HepG2 (cell line): ENCODE results near the gene MACROD2. TPM values are rescaled to one million over a fixed set of nuclear protein-coding genes. Genes with fewer than 3 reads are reported as not detected.

Experiments used
- ATAC-seq: fragments of 200-7000 bp; cut with Tn5 transposase; 3 replicates; pipeline ENCODE4 v1.9.1; 2020; ENCODE audit warnings: mild to moderate bottlenecking, moderate library complexity
- BruUV-seq: library from RNA; stranded (reverse); fragments of 400-500 nt; replicated peaks from 2 replicates; lab custom pipeline; 2021; lab: Mats Ljungman, UMichigan
- CTCF ChIA-PET: fragments of 300-600 bp; formaldehyde crosslinking; extraction: SDS; loops from one replicate; lab custom pipeline; 2021; ENCODE audit warnings: low total read pairs, inconsistent platforms, low intra/inter-chr PET ratio; lab: Yijun Ruan, JAX
- POLR2A ChIA-PET: fragments of 350-600 bp; sonication (Branson Sonifier 250); formaldehyde crosslinking; loops from one replicate; lab custom pipeline; 2020; ENCODE audit warnings: antibody characterized with exemption, inconsistent platforms; lab: Yijun Ruan, JAX
- DNase-seq: peaks from one replicate; pipeline ENCODE4 v3.0.0-alpha.2; 2015; ENCODE audit warnings: low spot score
- FAIRE-seq: peaks from 3 replicates; lab custom pipeline; 2011; peaks lifted over from hg19 to GRCh38; lab: Jason Lieb, UNC
- H2AFZ ChIP-seq: one replicate; pipeline ENCODE4 v1.6.1; 2011; ENCODE audit warnings: low read length, inconsistent platforms
- H3K27ac ChIP-seq: fragments of 300-600 bp; 3 replicates; pipeline ENCODE4 v1.8.0; 2011; ENCODE audit warnings: mixed run types, mild to moderate bottlenecking, mixed read lengths, low read length, inconsistent platforms; ENCODE audit not compliant: insufficient read depth; ENCODE audit errors: extremely low read length
- H3K27me3 ChIP-seq, 2 experiments: fragments of 200-600 bp in 1 of 2; 2 replicates in 1 of 2; 3 replicates in 1 of 2; pipeline versions ENCODE4 v1.6.0 to v1.8.0; 2011; ENCODE audit warnings: low read length in 2 of 2, mild to moderate bottlenecking in 2 of 2, moderate library complexity in 2 of 2, inconsistent platforms in 1 of 2; ENCODE audit not compliant: insufficient read depth in 2 of 2, control insufficient read depth in 1 of 2
- H3K36me3 ChIP-seq, 2 experiments: fragments of 200-600 bp in 1 of 2; replicated peaks in 1 of 2; 2 replicates in 1 of 2; 3 replicates in 1 of 2; pipeline versions ENCODE4 v1.5.1 to v1.8.0; 2011; ENCODE audit warnings: low read length in 2 of 2, inconsistent platforms in 1 of 2; ENCODE audit not compliant: insufficient read depth in 2 of 2, control insufficient read depth in 1 of 2
- H3K4me1 ChIP-seq: 2 replicates; pipeline ENCODE4 v1.5.1; 2012; ENCODE audit warnings: low read length, inconsistent platforms; ENCODE audit not compliant: insufficient read depth
- H3K4me2 ChIP-seq: 2 replicates; pipeline ENCODE4 v1.6.0; 2011; ENCODE audit warnings: low read depth, low read length, inconsistent platforms
- H3K4me3 ChIP-seq, 3 experiments: fragments of 200-600 bp in 1 of 3; sonication (generic), shearing (Covaris generic) in 1 of 3; replicated peaks in 1 of 3; 2 replicates each; pipeline ENCODE4 v1.5.1; 2011 to 2016; ENCODE audit warnings: low read length in 3 of 3, inconsistent platforms in 2 of 3, low read depth in 2 of 3, mild to moderate bottlenecking in 2 of 3, control low read depth in 1 of 3, mixed read lengths in 1 of 3; ENCODE audit not compliant: insufficient read depth in 1 of 3
- H3K79me2 ChIP-seq: one replicate; pipeline ENCODE4 v1.6.1; 2011; ENCODE audit warnings: low read length, inconsistent platforms; ENCODE audit not compliant: insufficient read depth
- H3K9ac ChIP-seq: 2 replicates; pipeline ENCODE4 v1.6.0; 2011; ENCODE audit warnings: mild to moderate bottlenecking, low read depth, low read length, inconsistent platforms; ENCODE audit not compliant: insufficient read depth
- H3K9me3 ChIP-seq: 2 replicates; pipeline ENCODE4 v1.5.1; 2012; ENCODE audit warnings: mild to moderate bottlenecking, low read length
- H4K20me1 ChIP-seq: 2 replicates; pipeline ENCODE4 v1.6.0; 2011; ENCODE audit warnings: inconsistent platforms, mild to moderate bottlenecking, low read length, moderate library complexity; ENCODE audit not compliant: insufficient read depth
- ATF7 ChIP-seq, 2 experiments: fragments of 450-650 bp in 1 of 2; sonication (generic) in 1 of 2; formaldehyde crosslinking in 1 of 2; IDR thresholded peaks; 2 replicates each; pipeline versions ENCODE4 v1.4.0 to v1.6.1; 2016 to 2020; ENCODE audit warnings: antibody characterized with exemption in 1 of 2, mild to moderate bottlenecking in 1 of 2, missing genetic modification reagents in 1 of 2
- RARA ChIP-seq: IDR thresholded peaks from 2 replicates; pipeline ENCODE4 v1.6.1; 2016; ENCODE audit warnings: missing genetic modification reagents, missing compliant biosample characterization
- RBAK ChIP-seq: sonication (generic); formaldehyde crosslinking; IDR thresholded peaks from 2 replicates; pipeline ENCODE4 v1.5.1; 2020; ENCODE audit warnings: mild to moderate bottlenecking, missing genetic modification reagents
- TAF15 ChIP-seq: fragments of 200-400 bp; formaldehyde crosslinking; IDR thresholded peaks from one replicate; pipeline ENCODE4 v1.6.1; 2018; ENCODE audit warnings: mild to moderate bottlenecking, low read depth, low read length; ENCODE audit not compliant: poor library complexity, severe bottlenecking
- WGBS: methylation state at CpG from one replicate; pipeline ENCODE4 v1.1.6; 2017; ENCODE audit warnings: low lambda C conversion rate; 5-methylcytosine and 5-hydroxymethylcytosine counted together
- in situ Hi-C: cut with HindIII; loops from 2 replicates; pipeline ENCODE4 v1.10.0; 2017; ENCODE audit warnings: low pct_unique_long_range_greater_than_20kb; ENCODE audit not compliant: extremely low pct_ligation_motif_present
- intact Hi-C: fragments of 100-400 bp; cut with micrococcal nuclease; formaldehyde crosslinking; loops from one replicate; pipeline ENCODE4 v1.10.0; 2022; ENCODE audit not compliant: unreplicated experiment
- polyA plus RNA-seq, 8 experiments: library from polyadenylated mRNA; depleted of rRNA in 3 of 8; stranded (reverse) in 7 of 8; unstranded in 1 of 8; fragments of >200 nt; fragmentation: Illumina TruSeq in 4 of 8; extraction: Trizol in 4 of 8; gene quantifications; 2 replicates each; pipeline versions ENCODE4 v1.2.1 to v1.2.3, GENCODE V29; 2011 to 2016; ENCODE audit warnings: low read depth in 4 of 8, missing spikeins in 1 of 8, mixed read lengths in 1 of 8; ENCODE audit not compliant: insufficient read depth in 1 of 8
- total RNA-seq, 5 experiments: library from RNA; depleted of rRNA; stranded (reverse); fragments of >200 nt; fragmentation: Illumina TruSeq; extraction: Trizol; gene quantifications; 2 replicates each; pipeline ENCODE4 v1.2.3, GENCODE V29; 2016; ENCODE audit warnings: low read depth in 1 of 5
- TF ChIP-seq, protein P1 (sequence below): sonication (generic); formaldehyde crosslinking; IDR thresholded peaks from 2 replicates; pipeline ENCODE4 v1.4.0; 2020; ENCODE audit warnings: missing genetic modification reagents
- TF ChIP-seq, protein P2 (sequence below): sonication (generic); formaldehyde crosslinking; IDR thresholded peaks from 2 replicates; pipeline ENCODE4 v1.8.1; 2023; ENCODE audit warnings: mild to moderate bottlenecking, missing genetic modification reagents

MACROD2 gene
- total and polyA plus RNA-seq, 2 of the 13 experiments (the other 11 are each of a cell fraction or from before 2014, with no cell fraction given): 0.13 to 0.51 TPM

DNA sequence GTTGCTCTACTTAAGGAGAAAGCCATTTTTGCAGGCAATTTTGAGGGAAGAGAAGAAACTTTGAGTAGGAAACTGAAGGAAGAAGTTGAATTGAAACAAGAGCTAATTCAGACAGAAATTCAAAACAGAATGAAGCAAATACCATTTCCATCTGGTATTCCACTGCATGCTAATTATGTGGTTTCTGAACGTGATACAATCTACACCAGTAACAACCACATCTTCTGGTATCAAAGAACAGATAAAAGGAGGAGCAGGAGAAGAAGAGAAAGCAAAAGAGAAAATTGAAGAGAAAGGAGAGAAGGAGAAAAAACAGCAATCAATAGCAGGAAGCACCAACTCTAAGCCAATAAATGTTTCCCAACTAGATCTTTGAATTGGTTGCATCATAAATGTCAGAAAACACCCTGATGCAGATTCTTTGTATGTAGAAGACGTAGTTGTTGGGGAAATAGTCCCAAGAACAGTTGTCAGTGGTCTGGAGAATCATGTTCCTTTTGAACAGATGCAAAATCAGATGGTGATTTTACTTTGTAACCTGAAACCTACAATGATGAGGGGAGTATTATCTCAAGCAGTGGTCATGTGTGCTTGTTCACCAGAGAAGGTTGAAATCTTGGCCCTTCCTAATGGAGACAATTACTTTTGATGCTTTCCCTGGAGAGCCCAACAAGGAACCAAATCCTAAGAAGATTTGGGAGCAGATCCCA, 132.4 kb downstream of the MACROD2 start:
- no TSS peak for BruUV-seq
- POLR2A ChIA-PET: no interaction called here
- in situ Hi-C loops: no loop called here
- Histone ChIP-seq H3K79me2 (no peaks in the 10 kb centered on the region), H3K27ac (no peak overlapping the region), H3K36me3 (no peaks in the 10 kb centered on the region)
- peak; percentile 56 for TF ChIP-seq ATF7 (IDR thresholded peaks at IDR 0.05)
- no peak for TF ChIP-seq ATF7 (CRISPR knock-in tag; IDR thresholded peaks at IDR 0.05)
- TF ChIP-seq, protein P1, sequence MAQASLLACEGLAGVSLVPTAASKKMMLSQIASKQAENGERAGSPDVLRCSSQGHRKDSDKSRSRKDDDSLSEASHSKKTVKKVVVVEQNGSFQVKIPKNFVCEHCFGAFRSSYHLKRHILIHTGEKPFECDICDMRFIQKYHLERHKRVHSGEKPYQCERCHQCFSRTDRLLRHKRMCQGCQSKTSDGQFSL (CRISPR knock-in tag): no peak
- TF ChIP-seq, all 625 proteins: peak for 1
- intact Hi-C loops: no loop called here
- Histone ChIP-seq H3K4me1 (no peaks in the 10 kb centered on the region), H3K4me3 (no peak overlapping the region), H3K9ac (no peak overlapping the region), H3K4me2 (no peak overlapping the region), H3K9me3 (0 out of 2 replicates have a peak, but pooled peaks cover under 1% of the 10 kb centered on the region), H4K20me1 (no peaks in the 10 kb centered on the region), H2AFZ (no peak overlapping the region), H3K27me3 (no peaks in the 10 kb centered on the region)
- WGBS: 1% methylated on average over 2 of the region's 2 CpGs
- ATAC-seq (no peak), DNase-seq (no peak), FAIRE-seq (no peak)
- CTCF ChIA-PET: no interaction called here

DNA sequence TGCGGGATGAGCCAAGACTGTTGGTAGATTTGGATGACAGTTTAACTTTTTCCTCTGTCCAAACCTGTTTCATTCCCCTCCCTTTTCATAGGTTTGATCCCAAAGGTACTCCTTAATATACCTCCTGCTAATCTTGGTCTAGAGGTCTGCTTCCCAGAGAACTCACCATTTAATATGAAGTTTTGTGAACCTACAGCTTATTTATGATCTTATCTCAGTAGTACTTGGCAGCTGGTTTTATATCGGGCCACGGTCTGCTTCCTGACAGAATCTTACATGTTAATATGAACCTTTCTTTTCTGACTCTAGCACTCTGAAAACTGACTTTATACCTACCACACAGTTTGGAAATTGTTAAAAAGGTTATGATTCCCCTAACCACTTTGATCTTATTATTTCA, 138.7 kb downstream of the MACROD2 start:
- no peaks in the 10 kb centered on the region for H3K36me3 ChIP-seq
- FAIRE-seq (no peak), DNase-seq (no peak)
- H3K9ac ChIP-seq: no peak overlapping the region
- POLR2A ChIA-PET: no interaction called here
- H3K27me3 ChIP-seq: no peaks in the 10 kb centered on the region
- no peak overlapping the region for H3K27ac ChIP-seq
- no peak overlapping the region for H3K4me3 ChIP-seq
- in situ Hi-C loops: no loop called here
- no peak for TF ChIP-seq RARA (CRISPR knock-in tag)
- TF ChIP-seq RBAK (CRISPR knock-in tag): no peak
- TF ChIP-seq TAF15: no peak
- TF ChIP-seq, protein P2, sequence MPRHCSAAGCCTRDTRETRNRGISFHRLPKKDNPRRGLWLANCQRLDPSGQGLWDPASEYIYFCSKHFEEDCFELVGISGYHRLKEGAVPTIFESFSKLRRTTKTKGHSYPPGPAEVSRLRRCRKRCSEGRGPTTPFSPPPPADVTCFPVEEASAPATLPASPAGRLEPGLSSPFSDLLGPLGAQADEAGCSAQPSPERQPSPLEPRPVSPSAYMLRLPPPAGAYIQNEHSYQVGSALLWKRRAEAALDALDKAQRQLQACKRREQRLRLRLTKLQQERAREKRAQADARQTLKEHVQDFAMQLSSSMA: no peak
- TF ChIP-seq, all 625 proteins: peak for 0
- Histone ChIP-seq H3K9me3 (peaks cover 19% of the 10 kb centered on the region; the same call in 1 of the 2 replicates), H3K4me1 (no peaks in the 10 kb centered on the region), H3K79me2 (no peaks in the 10 kb centered on the region), H3K4me2 (no peak overlapping the region), H2AFZ (no peak overlapping the region), H4K20me1 (no peaks in the 10 kb centered on the region)
- intact Hi-C loops: no loop called here
- 52% methylated on average over 3 of the region's 3 CpGs for WGBS
- BruUV-seq: no TSS peak
- ATAC-seq: no peak
- CTCF ChIA-PET: no interaction called here
